Retinal pigment epithelial cell (primary cell): ENCODE measurements around the gene FGB.

Experiments used
- DNase-seq: peaks from one replicate; pipeline ENCODE4 v3.0.0-alpha.2; 2010; ENCODE audit warnings: low read depth
- H3K4me3 ChIP-seq: 2 replicates; pipeline ENCODE4 v1.5.1; 2011; ENCODE audit warnings: mild to moderate bottlenecking, low read length, control low read depth, moderate library complexity
- CTCF ChIP-seq: conservative IDR thresholded peaks from 2 replicates; pipeline ENCODE4 v1.5.1; 2011; ENCODE audit warnings: low read depth, low read length, control low read depth, inconsistent platforms

FGB gene

GRCh38 chr4:154528869-154529268, 33.9 kb upstream of the FGB start:
- H3K4me3 ChIP-seq, result no peak overlapping the region
- no peak for DNase-seq
- TF ChIP-seq CTCF, result no peak

GRCh38 chr4:154529728-154530519, 32.9 kb upstream of the FGB start:
- no peak for DNase-seq
- no peak for TF ChIP-seq CTCF

DNA sequence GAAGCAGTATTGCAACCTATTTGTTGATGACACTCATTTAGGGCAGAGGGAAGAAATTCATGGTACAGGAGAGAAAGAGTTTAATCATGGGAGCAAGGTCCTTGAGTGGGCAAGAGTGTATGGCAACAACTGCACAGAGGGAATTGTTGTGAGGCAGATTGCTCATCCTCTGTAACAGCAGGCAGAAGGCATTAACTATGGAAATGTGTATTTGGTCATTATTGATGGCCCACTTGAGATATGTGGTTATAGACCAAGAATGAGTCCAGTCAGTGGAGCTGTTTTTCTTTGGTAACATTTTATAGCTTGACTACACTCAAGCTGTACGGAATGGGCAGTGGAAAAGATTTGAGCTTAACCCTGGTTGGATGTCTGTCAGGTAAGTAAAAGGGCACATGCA, 28.5 kb upstream of the FGB start:
- no peak for TF ChIP-seq CTCF
- no peak for DNase-seq
- H3K4me3 ChIP-seq, result no peak overlapping the region

More at GRCh38 chr4:154529728-154530519, 32.9 kb upstream of the FGB start:
- no peak overlapping the region for H3K4me3 ChIP-seq

GRCh38 chr4:154542271-154542879, 20.4 kb upstream of the FGB start:
- H3K4me3 ChIP-seq, result no peak overlapping the region
- DNase-seq, result no peak
- no peak for TF ChIP-seq CTCF

- H3K4me3 ChIP-seq, result no peak overlapping the region
- TF ChIP-seq CTCF, result peak; percentile 37
- DNase-seq, result no peak
These were observed 17.1 kb upstream of the FGB start for GRCh38 chr4:154545689-154546088.

GRCh38 chr4:154549894-154550790, 12.7 kb upstream of the FGB start, which contains the start of gene PLRG1:
Gene PLRG1 (minus strand): TSS chr4:154550400. CDS start chr4:154550308, 92 bp downstream.
- peak; percentile 2 for TF ChIP-seq CTCF
- H3K4me3 ChIP-seq, result peak within 1 kb of the TSS; percentile 99
- DNase-seq, result peak; percentile 66
